ENCODE measurements around the gene DDI2. TPM values are rescaled to one million over a fixed set of nuclear protein-coding genes. Genes with fewer than 3 reads are reported as not detected.

DDI2 gene
- total RNA-seq, 1 donor from 2014 or later: 39.6 TPM

- intact Hi-C loops (cut with micrococcal nuclease): loop anchor here (5.0 to 10.0 kb wide), 2 partner anchors 149 to 283 kb away; partner anchors contain the start of gene SPEN
These were observed 80.9 kb downstream of the DDI2 start for GRCh38 chr1:15698201-15698600.

GRCh38 chr1:15699321-15699720 lies 82.1 kb downstream of the DDI2 start:
- intact Hi-C loops (cut with micrococcal nuclease): loop anchor here (5.0 to 10.0 kb wide), 2 partner anchors 148 to 285 kb away; partner anchors contain the start of gene SPEN

GRCh38 chr1:15700508-15700907 lies 83.2 kb downstream of the DDI2 start:
- intact Hi-C loops (cut with micrococcal nuclease): no loop called here

- intact Hi-C loops (cut with micrococcal nuclease): no loop called here
These were observed 84.5 kb downstream of the DDI2 start for GRCh38 chr1:15701784-15702183.

GRCh38 chr1:15702722-15703550 lies 85.7 kb downstream of the DDI2 start:
- intact Hi-C loops (cut with micrococcal nuclease): no loop called here

- intact Hi-C loops (cut with micrococcal nuclease): no loop called here
These were observed 86.3 kb downstream of the DDI2 start for GRCh38 chr1:15703562-15703961.

GRCh38 chr1:15704526-15705183 lies 87.4 kb downstream of the DDI2 start:
- intact Hi-C loops (cut with micrococcal nuclease): no loop called here

- intact Hi-C loops (cut with micrococcal nuclease): no loop called here
These were observed 87.9 kb downstream of the DDI2 start for GRCh38 chr1:15705184-15705566.

GRCh38 chr1:15706751-15707150 lies 89.5 kb downstream of the DDI2 start:
- intact Hi-C loops (cut with micrococcal nuclease): no loop called here

- intact Hi-C loops (cut with micrococcal nuclease): no loop called here
These were observed 90.1 kb downstream of the DDI2 start for GRCh38 chr1:15707239-15707925.

GRCh38 chr1:15708486-15709137 lies 91.4 kb downstream of the DDI2 start:
- intact Hi-C loops (cut with micrococcal nuclease): no loop called here

- intact Hi-C loops (cut with micrococcal nuclease): no loop called here
These were observed 92.0 kb downstream of the DDI2 start for GRCh38 chr1:15709226-15709625.

- intact Hi-C loops (cut with micrococcal nuclease): no loop called here
These were observed 94.9 kb downstream of the DDI2 start for GRCh38 chr1:15712168-15712567.

GRCh38 chr1:15714406-15715136 lies 97.3 kb downstream of the DDI2 start:
- intact Hi-C loops (cut with micrococcal nuclease): no loop called here

GRCh38 chr1:15717418-15718125 lies 100.3 kb downstream of the DDI2 start:
- intact Hi-C loops (cut with micrococcal nuclease): no loop called here

GRCh38 chr1:15718199-15718601 lies 100.9 kb downstream of the DDI2 start:
- intact Hi-C loops (cut with micrococcal nuclease): no loop called here

Measured in T-helper 1 cell treated with Interleukin-12 subunit alpha and Interleukin-12 subunit beta and Interleukin-4 antibody, amounts not matched to agents 30 ng/mL and 1 ng/mL, for 36 hours (primary cell).